ENCODE results near the gene TMEM179.

DNA sequence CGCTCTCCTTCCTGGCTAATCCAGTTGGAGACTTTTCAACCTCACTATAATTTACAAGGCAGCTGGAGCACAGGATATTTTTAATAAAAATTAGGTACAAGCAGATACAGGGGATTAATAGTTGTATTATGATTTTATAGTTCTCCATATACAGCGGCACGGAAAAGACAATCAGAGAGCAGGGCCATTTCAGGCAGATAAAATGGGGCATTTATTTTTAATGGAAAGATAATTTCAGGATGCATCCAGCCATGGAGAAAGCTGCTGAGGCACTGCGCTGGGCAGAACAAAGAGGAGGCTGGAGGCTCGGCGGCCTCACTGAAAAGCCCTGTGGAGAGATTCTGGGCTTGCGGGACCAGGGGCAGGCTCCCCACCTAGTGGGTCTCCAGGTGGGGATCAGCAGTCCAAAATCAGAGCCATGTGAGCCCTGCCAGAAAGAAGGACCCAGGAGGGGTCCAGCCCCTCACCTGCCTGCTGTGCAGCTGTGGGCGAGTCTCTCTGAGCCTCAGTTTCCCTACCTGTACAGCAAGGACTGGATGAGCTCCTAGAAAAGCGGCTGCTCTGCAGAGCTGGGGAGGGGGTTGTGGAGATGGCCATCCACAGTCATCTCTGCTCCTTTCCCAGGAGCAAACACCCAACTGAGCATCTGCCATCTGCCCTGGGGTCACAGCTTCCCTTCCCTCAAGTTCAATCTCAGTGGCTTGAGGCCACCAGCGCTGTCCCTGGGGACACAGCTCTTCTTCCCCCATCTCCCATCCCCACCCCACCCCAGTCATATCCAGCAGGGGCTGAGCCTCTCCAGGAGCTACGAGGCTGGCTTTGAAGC is 48.9 kb downstream of the TMEM179 start:
- TF ChIP-seq, protein P1, sequence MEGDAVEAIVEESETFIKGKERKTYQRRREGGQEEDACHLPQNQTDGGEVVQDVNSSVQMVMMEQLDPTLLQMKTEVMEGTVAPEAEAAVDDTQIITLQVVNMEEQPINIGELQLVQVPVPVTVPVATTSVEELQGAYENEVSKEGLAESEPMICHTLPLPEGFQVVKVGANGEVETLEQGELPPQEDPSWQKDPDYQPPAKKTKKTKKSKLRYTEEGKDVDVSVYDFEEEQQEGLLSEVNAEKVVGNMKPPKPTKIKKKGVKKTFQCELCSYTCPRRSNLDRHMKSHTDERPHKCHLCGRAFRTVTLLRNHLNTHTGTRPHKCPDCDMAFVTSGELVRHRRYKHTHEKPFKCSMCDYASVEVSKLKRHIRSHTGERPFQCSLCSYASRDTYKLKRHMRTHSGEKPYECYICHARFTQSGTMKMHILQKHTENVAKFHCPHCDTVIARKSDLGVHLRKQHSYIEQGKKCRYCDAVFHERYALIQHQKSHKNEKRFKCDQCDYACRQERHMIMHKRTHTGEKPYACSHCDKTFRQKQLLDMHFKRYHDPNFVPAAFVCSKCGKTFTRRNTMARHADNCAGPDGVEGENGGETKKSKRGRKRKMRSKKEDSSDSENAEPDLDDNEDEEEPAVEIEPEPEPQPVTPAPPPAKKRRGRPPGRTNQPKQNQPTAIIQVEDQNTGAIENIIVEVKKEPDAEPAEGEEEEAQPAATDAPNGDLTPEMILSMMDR (IDR thresholded peaks at IDR 0.05; ENCODE audit: borderline replicate concordance, extremely low read depth, low read length, poor library complexity, severe bottlenecking), result no peak
- TF ChIP-seq EZH2 (IDR thresholded peaks at IDR 0.05; ENCODE audit: borderline replicate concordance, low read depth, low read length, severe bottlenecking), result no peak

Data from DND-41 (cell line).